ENCODE results near the gene CCDC83. TPM values are rescaled to one million over a fixed set of nuclear protein-coding genes. Genes with fewer than 3 reads are reported as not detected.
A peak's percentile ranks its signal among the peaks of the same experiment; 100 is the strongest.

CCDC83 gene
- total RNA-seq, 1 experiment from 2014 or later: not detected

- Histone ChIP-seq H3K9me3 (ENCODE audit: control insufficient read depth, low read depth, low read length) (no peaks in the 10 kb centered on the region), H2AFZ (ENCODE audit: low read length) (no peak overlapping the region), H3K4ac (ENCODE audit: low read depth, low read length) (no peak overlapping the region), H2BK5ac (ENCODE audit: insufficient read length, low read length) (no peak overlapping the region), H3K18ac (ENCODE audit: insufficient read length, low read depth, low read length) (no peak overlapping the region), H4K20me1 (ENCODE audit: control insufficient read depth, insufficient read depth, insufficient read length) (no peaks in the 10 kb centered on the region), H3K23ac (ENCODE audit: insufficient read length, low read depth, low read length) (no peak overlapping the region), H3K56ac (ENCODE audit: insufficient read length, low read depth, low read length) (no peak overlapping the region), H3K27me3 (ENCODE audit: insufficient read depth, low read length) (no peaks in the 10 kb centered on the region; the same call in 1 of the 2 replicates), H3K27ac (ENCODE audit: insufficient read length, low read depth, low read length) (no peak overlapping the region), H3K9ac (ENCODE audit: extremely low read depth, insufficient read length, low read length) (no peak overlapping the region), H3T11ph (ENCODE audit: low read length) (no peak overlapping the region), H3K79me1 (ENCODE audit: insufficient read depth, low read depth, low read length, poor library complexity, severe bottlenecking) (no peaks in the 10 kb centered on the region), H4K5ac (ENCODE audit: insufficient read length, low read depth, low read length) (no peak overlapping the region), H3K23me2 (ENCODE audit: insufficient read length, low read depth, low read length, poor library complexity, severe bottlenecking) (no peaks in the 10 kb centered on the region), H3K14ac (ENCODE audit: insufficient read depth, low read length) (no peak overlapping the region), H2BK20ac (ENCODE audit: low read depth, low read length, poor library complexity, severe bottlenecking) (no peak overlapping the region), H3K4me1 (ENCODE audit: insufficient read depth, low read length) (no peaks in the 10 kb centered on the region), H2BK120ac (ENCODE audit: low read depth, low read length, poor library complexity, severe bottlenecking) (no peak overlapping the region), H2BK12ac (ENCODE audit: insufficient read length, low read depth, low read length) (no peak overlapping the region), H4K91ac (ENCODE audit: insufficient read length, low read depth, low read length) (no peak overlapping the region), H2AK5ac (ENCODE audit: insufficient read length, low read length) (no peak overlapping the region), H3K79me2 (ENCODE audit: insufficient read depth, low read length) (no peaks in the 10 kb centered on the region), H3K4me2 (ENCODE audit: insufficient read depth, insufficient read length, low read length) (no peak overlapping the region), H4K8ac (replicated peaks; ENCODE audit: insufficient read length, low read depth, low read length) (no peak overlapping the region), H2BK15ac (ENCODE audit: low read depth, low read length) (no peak overlapping the region)
- Mint-ChIP-seq H3K4me3 (no peak overlapping the region; a peak in 1 of 5 replicates), H3K9me3 (no peaks in the 10 kb centered on the region), H3K27ac (no peak overlapping the region), H3K4me1 (peaks cover 6 to 7% of the 10 kb centered on the region in 2 experiments; a peak in 3 of 4 replicates), H3K36me3 (ENCODE audit: insufficient read depth in 1 of 3, low read depth in 3 of 3) (no peaks in the 10 kb centered on the region), H3K27me3 (ENCODE audit: low read depth) (peaks cover 3% of the 10 kb centered on the region)
- WGBS (ENCODE audit: extremely low coverage, insufficient read length, low lambda C conversion rate): no CpG with 5 or more reads among the region's 7 CpGs
- peak; percentile 68 for TF ChIP-seq CTCF (conservative IDR thresholded peaks at IDR 0.05)
- DNase-seq: peak; percentile 54
Observed at GRCh38 chr11:85826116-85826855, 28.9 kb upstream of the CCDC83 start.

All from H9 (cell line).